ENCODE measurements around the gene ARHGAP26. TPM values are rescaled to one million over a fixed set of nuclear protein-coding genes. Genes with fewer than 3 reads are reported as not detected.

Gene ARHGAP26
- total and polyA plus RNA-seq, 2 of the 4 experiments (the other 2 are of a cell fraction) = 0.54 to 0.56 TPM

- Histone ChIP-seq H3K9me1 (ENCODE audit: insufficient read depth, low read length) (0 out of 2 replicates have a peak, but pooled peaks cover 2% of the 10 kb centered on the region), H4K8ac (ENCODE audit: low read depth in 2 of 2, low read length in 2 of 2) (no peak overlapping the region), H2BK20ac (ENCODE audit: low read depth, low read length) (no peak overlapping the region), H2AFZ (replicated peaks; ENCODE audit: low read length, poor library complexity) (no peak overlapping the region), H3K27me3 (ENCODE audit: control insufficient read depth, insufficient read depth, low read length) (no peaks in the 10 kb centered on the region), H3K23ac (ENCODE audit: low read depth, low read length) (no peak overlapping the region), H2AK9ac (replicated peaks; ENCODE audit: low read depth, low read length, poor library complexity) (no peak overlapping the region), H2BK15ac (ENCODE audit: low read depth, low read length) (no peak overlapping the region), H3K27ac (ENCODE audit: insufficient read depth, low read length) (no peak overlapping the region), H4K91ac (ENCODE audit: insufficient read depth, low read depth, low read length) (no peak overlapping the region), H3K9me3 (ENCODE audit: control insufficient read depth, insufficient read depth, low read length) (peaks cover 4% of the 10 kb centered on the region), H3K14ac (replicated peaks; ENCODE audit: low read depth, low read length) (no peak overlapping the region), H3K9ac (ENCODE audit: low read depth, low read length) (no peak overlapping the region), H3K4me1 (ENCODE audit: control insufficient read depth, insufficient read depth, low read length) (peaks cover 2% of the 10 kb centered on the region; the same call in 1 of the 2 replicates), H3K36me3 (ENCODE audit: control insufficient read depth, insufficient read depth, low read length) (no peaks in the 10 kb centered on the region), H2BK120ac (ENCODE audit: low read depth, low read length) (no peak overlapping the region), H4K20me1 (ENCODE audit: insufficient read depth, low read length) (no peaks in the 10 kb centered on the region), H4K5ac (ENCODE audit: low read depth, low read length) (no peak overlapping the region), H2AK5ac (ENCODE audit: low read depth, low read length) (0 out of 2 replicates have a peak overlapping the region, but pooled peaks have one; percentile 7), H3K4me3 (ENCODE audit: insufficient read depth, low read depth, low read length) (no peak overlapping the region), H3K79me1 (ENCODE audit: low read depth in 1 of 2, low read length in 2 of 2) (no peaks in the 10 kb centered on the region), H3K4me2 (ENCODE audit: low read depth, low read length) (no peak overlapping the region), H3K18ac (ENCODE audit: low read depth, low read length) (no peak overlapping the region), H3K56ac (ENCODE audit: extremely low read depth, insufficient read depth, low read length) (no peak overlapping the region), H3K4ac (ENCODE audit: low read depth, low read length) (no peak overlapping the region), H2BK5ac (ENCODE audit: low read depth, low read length, poor library complexity, severe bottlenecking) (no peak overlapping the region)
- intact Hi-C loops (cut with micrococcal nuclease) (no loop called here), dilution Hi-C loops (cut with HindIII; ENCODE audit: low sequenced_read_pairs, unreplicated experiment) (no loop called here), in situ Hi-C loops (cut with MboI; ENCODE audit: low sequenced_read_pairs) (no loop called here)
- no TSS peak for BruUV-seq (replicated peaks)
- ChIA-PET POLR2A (ENCODE audit: unreplicated experiment) (no interaction called here), CTCF (no interaction called here)
- ATAC-seq (ENCODE audit: low read depth) (no peak), DNase-seq (no peak)
- WGBS, 2 experiments (ENCODE audit: extremely low coverage in 2 of 2, insufficient read length in 1 of 2) = 100% methylated on average over 2 of the region's 4 CpGs; no CpG with 5 or more reads in 1 of the 2 experiments
- TF ChIP-seq MAZ (IDR thresholded peaks at IDR 0.05; ENCODE audit: borderline replicate concordance, low read depth, low read length) (no peak), CTCF (conservative IDR thresholded peaks at IDR 0.05; ENCODE audit: low read depth, low read length) (no peak), ELK1 (IDR thresholded peaks at IDR 0.05; ENCODE audit: borderline replicate concordance, low read depth, low read length) (no peak), CHD1 (IDR thresholded peaks at IDR 0.05; ENCODE audit: low read depth, low read length) (no peak), SMC3 (IDR thresholded peaks at IDR 0.05; ENCODE audit: low read depth, low read length) (no peak), RFX5 (IDR thresholded peaks at IDR 0.05; ENCODE audit: low read depth, low read length) (no peak), MAFK (IDR thresholded peaks at IDR 0.05; ENCODE audit: low read depth, low read length) (no peak), USF2 (IDR thresholded peaks at IDR 0.05; ENCODE audit: low read depth, low read length) (no peak), RCOR1 (IDR thresholded peaks at IDR 0.05; ENCODE audit: insufficient replicate concordance, low read length) (no peak), POLR2A (IDR thresholded peaks at IDR 0.05; ENCODE audit: low read depth, low read length) (no peak), CEBPB (IDR thresholded peaks at IDR 0.05; ENCODE audit: low read depth, low read length) (no peak), FOS (IDR thresholded peaks at IDR 0.05; ENCODE audit: low read depth, low read length) (no peak), NFE2L2 (IDR thresholded peaks at IDR 0.05; ENCODE audit: low read depth, low read length) (no peak), RAD21 (IDR thresholded peaks at IDR 0.05; ENCODE audit: low read length) (no peak), MXI1 (IDR thresholded peaks at IDR 0.05; ENCODE audit: borderline replicate concordance, low read depth, low read length) (no peak)
Measured at GRCh38 chr5:143192191-143192900, 422.2 kb downstream of the ARHGAP26 start.
